Activated CD4-positive, alpha-beta T cell treated with anti-CD3 and anti-CD28 coated beads, Interleukin-10, Interleukin-2, amounts not matched to agents 100 ng/mL and 50 ng/mL, durations not matched to agents 16 hours and 8 hours (primary cell): ENCODE measurements around the gene SEMA6A.
A peak's percentile ranks its signal among the peaks of the same experiment; 100 is the strongest.

Experiments
- DNase-seq: peaks from one replicate; pipeline ENCODE4 v3.0.0-alpha.2; 2020

The SEMA6A gene

GRCh38 chr5:116574367-116575325, at the start of gene SEMA6A:
Gene SEMA6A, minus strand, starts transcription at chr5:116574823. Its CDS starts 69,879 bp downstream, at chr5:116504944.
- peak; percentile 80 for DNase-seq

- DNase-seq = no peak
Observed at GRCh38 chr5:116622375-116623050, 47.9 kb upstream of the SEMA6A start.

DNA sequence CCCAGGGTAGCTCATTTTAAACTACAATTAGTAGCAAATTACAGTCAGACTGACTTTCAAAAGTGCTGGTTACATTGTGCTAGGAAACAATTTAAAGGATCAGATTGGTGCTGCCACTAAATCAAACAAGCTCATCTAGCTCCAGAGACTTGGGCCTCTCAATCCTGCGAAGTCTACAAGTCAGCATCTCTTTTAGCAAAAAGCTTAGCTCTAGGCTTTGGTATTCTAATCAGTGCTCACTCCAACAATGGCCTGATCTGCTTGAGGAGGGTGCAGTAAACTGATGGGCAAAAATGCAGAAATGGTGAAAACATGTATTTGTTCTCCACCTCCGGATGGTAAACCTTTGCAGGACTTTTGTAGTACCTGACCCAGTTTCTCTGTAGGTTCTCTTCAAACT, 47.0 kb upstream of the SEMA6A start:
- no peak for DNase-seq

DNA sequence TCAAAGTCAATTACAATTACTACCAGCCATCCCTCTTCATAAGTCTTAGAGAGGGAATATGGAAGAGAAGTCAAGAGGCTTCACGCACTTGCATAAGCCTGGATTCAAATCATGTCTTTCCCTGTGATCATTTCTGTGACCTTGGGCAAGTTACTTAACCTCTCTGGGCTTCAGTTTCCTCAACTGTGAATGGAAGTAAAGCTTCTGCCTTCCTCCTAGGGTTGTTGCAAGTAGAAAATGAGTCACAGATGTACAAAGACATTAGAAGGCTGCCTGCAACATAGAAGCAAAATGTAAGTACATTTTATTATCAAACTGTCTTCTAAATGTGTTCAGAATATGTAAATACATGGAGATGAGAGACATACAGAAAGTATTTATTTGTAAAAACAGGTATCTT, 42.3 kb upstream of the SEMA6A start:
- DNase-seq = no peak

DNA sequence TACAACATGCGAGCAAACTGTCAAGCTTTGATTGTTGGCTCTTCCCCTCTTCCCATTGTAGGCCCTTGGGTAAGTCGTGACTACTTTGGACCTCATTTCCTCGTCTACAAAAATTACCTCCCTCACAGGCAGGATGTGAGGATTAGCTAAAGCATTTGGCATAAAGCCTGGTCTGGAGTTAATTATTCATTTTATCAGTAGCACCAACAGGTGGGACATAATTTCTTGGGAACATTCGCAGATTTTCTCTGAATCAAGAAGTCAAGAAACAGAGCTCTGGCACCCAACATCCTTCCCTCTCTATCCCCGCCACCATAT, 39.9 kb upstream of the SEMA6A start:
- DNase-seq = no peak

- DNase-seq = no peak
Observed at GRCh38 chr5:116613445-116613844, 38.8 kb upstream of the SEMA6A start.

GRCh38 chr5:116612431-116612830, 37.8 kb upstream of the SEMA6A start:
- no peak for DNase-seq

DNA sequence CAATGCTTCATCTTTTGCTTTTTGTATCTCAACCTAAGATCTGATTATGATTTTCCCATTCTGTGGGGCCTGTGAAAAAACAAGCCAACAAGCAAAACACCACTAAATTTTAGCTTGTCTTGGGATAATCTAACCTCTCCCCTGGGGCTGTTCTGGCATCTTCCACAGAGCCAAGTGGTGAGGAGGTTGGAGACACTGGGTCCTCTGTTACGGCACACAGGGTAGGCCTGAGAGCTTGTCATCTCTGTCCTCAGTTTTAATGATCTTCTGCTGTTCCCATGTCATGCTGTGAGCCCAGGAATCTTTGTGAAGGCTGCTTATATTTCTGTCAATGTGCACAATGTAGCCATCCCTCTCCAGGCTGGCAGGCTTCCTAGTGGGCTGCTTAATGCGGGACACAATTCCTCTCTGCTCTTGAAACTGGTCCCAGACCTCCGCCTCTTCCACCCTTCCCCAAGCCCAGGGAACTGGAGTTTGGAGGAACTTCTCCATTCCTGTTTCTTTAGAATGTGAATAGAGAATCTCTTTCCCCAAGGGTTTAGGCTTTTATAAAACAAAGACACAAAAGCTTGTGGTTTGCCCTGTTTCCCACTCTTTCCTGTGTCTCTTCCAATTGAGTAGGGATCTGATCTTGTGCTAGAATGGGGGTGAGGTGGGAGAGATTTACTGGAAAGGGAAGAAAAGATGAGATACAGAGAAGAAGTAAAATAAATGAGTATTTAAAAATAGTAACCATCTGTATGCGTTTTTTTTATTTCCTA, 30.9 kb upstream of the SEMA6A start:
- DNase-seq = no peak

- no peak for DNase-seq
Observed at GRCh38 chr5:116604805-116605204, 30.2 kb upstream of the SEMA6A start.

DNA sequence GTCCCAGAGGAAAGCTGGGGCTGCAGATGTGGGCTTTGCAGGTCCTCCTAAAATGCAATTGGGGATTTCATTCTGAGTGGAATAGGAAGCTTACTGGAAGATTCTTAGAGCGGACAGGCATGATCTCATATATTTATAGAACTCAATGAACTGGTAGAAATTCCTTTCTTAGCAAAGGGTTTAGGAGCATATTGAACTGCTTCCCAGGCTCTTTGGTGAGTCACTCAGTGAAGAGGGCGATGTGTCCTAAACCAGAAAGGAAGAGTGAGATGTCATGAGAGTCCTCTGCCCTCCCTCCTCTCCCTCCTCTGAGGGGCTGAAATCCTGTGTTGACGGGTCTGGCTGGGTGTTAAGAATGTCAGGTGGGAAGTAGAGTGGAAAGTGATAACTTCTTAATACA, 26.3 kb upstream of the SEMA6A start:
- no peak for DNase-seq

GRCh38 chr5:116598911-116599310, 24.3 kb upstream of the SEMA6A start:
- DNase-seq = no peak

DNA sequence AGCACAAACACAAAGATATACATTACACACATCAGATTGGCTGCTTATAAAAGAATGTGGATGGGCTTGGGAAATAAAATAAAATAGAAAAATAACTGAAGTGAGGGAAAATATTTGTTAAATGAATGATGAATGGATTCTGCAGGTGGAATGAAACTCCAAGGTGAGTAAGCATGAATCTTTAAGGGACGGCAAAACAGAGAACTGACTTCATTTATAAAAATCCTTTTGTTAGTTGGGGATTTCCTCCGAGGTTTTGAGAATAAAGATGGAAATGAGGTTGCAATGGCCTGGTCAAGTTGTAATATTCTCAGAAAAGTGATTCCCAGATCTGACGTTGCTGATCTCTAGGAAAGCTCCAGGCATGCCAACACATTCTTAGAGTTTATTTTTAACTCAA, 20.9 kb upstream of the SEMA6A start:
- DNase-seq = no peak

- no peak for DNase-seq
Observed at GRCh38 chr5:116593340-116593739, 18.7 kb upstream of the SEMA6A start.

- no peak for DNase-seq
Observed at GRCh38 chr5:116585227-116585626, 10.6 kb upstream of the SEMA6A start.

GRCh38 chr5:116583862-116584222, 9.2 kb upstream of the SEMA6A start:
- DNase-seq = no peak

- no peak for DNase-seq
Observed at GRCh38 chr5:116583085-116583861, 8.7 kb upstream of the SEMA6A start.

DNA sequence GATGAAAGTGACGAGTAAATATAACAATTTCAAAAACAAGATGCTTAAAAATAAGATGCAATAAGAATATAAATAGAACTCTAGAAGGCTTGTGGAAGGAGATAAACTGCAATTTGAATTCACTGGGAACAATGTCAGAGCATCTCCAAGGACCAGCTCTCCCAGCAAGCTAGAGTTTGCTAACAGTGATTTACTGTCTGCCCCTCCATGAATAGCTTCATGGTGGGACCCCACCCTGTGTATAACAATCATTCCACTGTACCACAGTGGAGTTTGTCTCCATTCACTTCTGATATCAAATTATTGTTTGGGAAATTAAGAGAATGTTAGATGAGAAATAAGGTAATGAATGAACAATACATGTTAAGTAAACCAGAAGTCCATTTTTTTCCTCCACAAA, 7.3 kb upstream of the SEMA6A start:
- DNase-seq = no peak

DNA sequence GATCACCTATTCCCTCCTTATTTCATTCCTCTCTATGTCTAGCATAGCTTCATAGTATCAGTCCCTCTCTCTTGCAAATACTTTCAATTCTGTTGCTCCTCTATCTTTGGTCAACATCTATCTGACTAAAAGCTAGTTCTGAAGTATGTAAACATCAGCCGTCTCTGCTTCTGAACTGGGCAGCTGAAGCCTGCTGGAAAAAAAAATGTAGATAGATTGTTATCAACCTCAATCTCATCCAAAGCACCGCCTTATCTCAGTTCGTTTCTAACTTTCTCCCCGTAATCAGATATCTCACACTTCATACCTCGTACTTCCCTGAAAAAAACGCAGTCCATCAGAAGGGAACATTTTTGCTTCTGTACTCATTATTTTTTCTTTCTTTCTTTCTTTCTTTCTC, 4.5 kb upstream of the SEMA6A start:
- DNase-seq = no peak

DNA sequence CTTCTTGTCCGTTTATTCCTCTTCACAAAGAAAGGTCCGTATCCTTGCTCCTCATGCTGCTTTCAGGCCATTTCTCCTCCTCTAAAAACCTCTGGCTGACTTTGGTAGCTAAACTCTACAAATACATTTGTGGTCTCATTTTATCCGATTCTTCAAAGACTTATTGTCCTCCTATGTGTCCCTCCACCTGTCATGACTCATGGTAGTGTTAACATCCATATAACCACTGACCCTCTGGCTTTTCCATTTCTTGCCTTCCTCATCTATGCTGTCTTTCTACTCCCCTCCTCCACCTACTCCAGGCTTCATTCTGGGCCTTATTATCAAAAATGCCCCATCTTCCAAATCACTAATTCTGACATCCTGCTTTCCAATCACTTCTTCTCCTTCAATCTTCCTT, 4.1 kb upstream of the SEMA6A start:
- DNase-seq = no peak

GRCh38 chr5:116577064-116577788, 2.6 kb upstream of the SEMA6A start:
- DNase-seq = peak; percentile 43

DNA sequence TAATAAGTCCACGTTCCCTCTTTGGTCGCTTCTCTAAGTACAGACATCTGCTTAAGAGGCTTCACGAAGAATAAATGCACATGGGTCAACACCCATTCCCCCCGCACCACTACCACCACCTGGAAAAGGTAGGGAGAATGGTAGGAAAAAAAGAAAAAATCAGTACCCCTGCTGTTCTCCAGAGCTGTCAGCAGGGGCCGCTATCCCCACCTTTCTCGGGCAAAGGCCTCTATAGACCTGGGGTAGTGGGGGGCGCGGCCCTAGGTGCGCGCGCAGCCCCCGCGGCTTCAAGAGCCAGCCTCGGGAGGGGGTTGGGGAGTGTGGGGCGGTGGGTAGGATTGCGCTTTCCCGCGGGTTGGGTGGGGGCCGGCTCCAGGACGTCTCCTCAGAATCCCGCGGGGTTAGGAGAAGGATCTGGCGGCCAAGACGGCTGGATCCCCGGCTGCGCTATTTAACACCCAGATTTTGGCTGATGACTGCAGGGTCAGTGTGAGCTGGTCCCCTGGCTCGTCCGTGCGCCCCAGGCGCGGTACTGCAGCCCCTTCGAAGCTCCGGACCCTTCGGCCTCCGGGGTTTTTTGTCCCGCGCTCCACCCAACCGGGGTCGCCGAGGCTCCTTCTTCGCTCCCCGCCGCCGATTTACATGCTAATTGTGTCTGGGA, 1.6 kb upstream of the SEMA6A start:
- DNase-seq = peak; percentile 59
